H9 (cell line): Measurements from ENCODE around the gene GADD45GIP1. TPM values are rescaled to one million over a fixed set of nuclear protein-coding genes. Genes with fewer than 3 reads are reported as not detected.
A peak's percentile ranks its signal among the peaks of the same experiment; 100 is the strongest.

Experiments
- DNase-seq: peaks from one replicate; pipeline ENCODE4 v3.0.0-alpha.2; 2017
- H2AFZ ChIP-seq: one replicate; pipeline ENCODE4 v1.6.1; 2013; ENCODE audit warnings: mild to moderate bottlenecking, low read length, control low read depth, moderate library complexity
- H2AK5ac ChIP-seq: 2 replicates; pipeline ENCODE4 v1.6.1; 2013; ENCODE audit warnings: low read length, control low read depth, mixed read lengths; ENCODE audit not compliant: insufficient read length
- H2BK120ac ChIP-seq: one replicate; pipeline ENCODE4 v1.6.1; 2013; ENCODE audit warnings: low read depth, mild to moderate bottlenecking, low read length, control low read depth, inconsistent platforms; ENCODE audit not compliant: poor library complexity, severe bottlenecking
- H2BK12ac ChIP-seq: 2 replicates; pipeline ENCODE4 v1.6.1; 2013; ENCODE audit warnings: low read length, control low read depth, mixed read lengths, low read depth; ENCODE audit not compliant: insufficient read length
- H2BK15ac ChIP-seq: 2 replicates; pipeline ENCODE4 v1.6.1; 2013; ENCODE audit warnings: low read depth, low read length, control low read depth
- H2BK20ac ChIP-seq: one replicate; pipeline ENCODE4 v1.6.1; 2013; ENCODE audit warnings: low read depth, mild to moderate bottlenecking, low read length, control low read depth, inconsistent platforms; ENCODE audit not compliant: poor library complexity, severe bottlenecking
- H2BK5ac ChIP-seq: 2 replicates; pipeline ENCODE4 v1.6.1; 2013; ENCODE audit warnings: low read length, control low read depth, mixed read lengths; ENCODE audit not compliant: insufficient read length
- H3K14ac ChIP-seq: 2 replicates; pipeline ENCODE4 v1.6.1; 2013; ENCODE audit warnings: low read length, control low read depth; ENCODE audit not compliant: insufficient read depth
- H3K18ac ChIP-seq: 2 replicates; pipeline ENCODE4 v1.6.1; 2013; ENCODE audit warnings: low read depth, mild to moderate bottlenecking, mixed read lengths, low read length, control low read depth; ENCODE audit not compliant: insufficient read length
- H3K23ac ChIP-seq: 2 replicates; pipeline ENCODE4 v1.6.1; 2013; ENCODE audit warnings: low read length, control low read depth, mixed read lengths, low read depth; ENCODE audit not compliant: insufficient read length
- H3K23me2 ChIP-seq: 2 replicates; pipeline ENCODE4 v1.6.1; 2013; ENCODE audit warnings: low read depth, mild to moderate bottlenecking, mixed read lengths, low read length, control low read depth; ENCODE audit not compliant: insufficient read length, poor library complexity, severe bottlenecking
- H3K27ac ChIP-seq: 2 replicates; pipeline ENCODE4 v1.5.1; 2013; ENCODE audit warnings: low read length, control low read depth, mixed read lengths, low read depth; ENCODE audit not compliant: insufficient read length
- H3K27me3 ChIP-seq: 2 replicates; pipeline ENCODE4 v1.6.1; 2013; ENCODE audit warnings: low read length, control low read depth, inconsistent platforms; ENCODE audit not compliant: insufficient read depth
- H3K4ac ChIP-seq: 2 replicates; pipeline ENCODE4 v1.6.1; 2013; ENCODE audit warnings: low read depth, mild to moderate bottlenecking, control low read depth, inconsistent platforms, low read length, moderate library complexity
- H3K4me1 ChIP-seq: 2 replicates; pipeline ENCODE4 v1.6.1; 2013; ENCODE audit warnings: low read length, control low read depth, inconsistent platforms; ENCODE audit not compliant: insufficient read depth
- H3K4me2 ChIP-seq: 2 replicates; pipeline ENCODE4 v1.6.1; 2013; ENCODE audit warnings: low read length, control low read depth, mixed read lengths; ENCODE audit not compliant: insufficient read length, insufficient read depth
- H3K56ac ChIP-seq: 2 replicates; pipeline ENCODE4 v1.6.1; 2013; ENCODE audit warnings: low read depth, mild to moderate bottlenecking, mixed read lengths, low read length, control low read depth; ENCODE audit not compliant: insufficient read length
- H3K79me1 ChIP-seq: 2 replicates; pipeline ENCODE4 v1.6.1; 2013; ENCODE audit warnings: low read depth, mild to moderate bottlenecking, moderate library complexity, low read length, control low read depth, inconsistent platforms; ENCODE audit not compliant: insufficient read depth, poor library complexity, severe bottlenecking
- H3K79me2 ChIP-seq: 2 replicates; pipeline ENCODE4 v1.6.1; 2013; ENCODE audit warnings: low read length, control low read depth, inconsistent platforms; ENCODE audit not compliant: insufficient read depth
- H3K9ac ChIP-seq: 2 replicates; pipeline ENCODE4 v1.6.1; 2013; ENCODE audit warnings: low read length, control low read depth, mixed read lengths; ENCODE audit not compliant: insufficient read length; ENCODE audit errors: extremely low read depth
- H3K9me3 ChIP-seq: one replicate; pipeline ENCODE4 v1.6.1; 2013; ENCODE audit warnings: low read depth, low read length, inconsistent platforms; ENCODE audit not compliant: control insufficient read depth
- H3T11ph ChIP-seq: one replicate; pipeline ENCODE4 v1.6.1; 2013; ENCODE audit warnings: mild to moderate bottlenecking, low read length, control low read depth, inconsistent platforms
- H4K20me1 ChIP-seq: one replicate; pipeline ENCODE4 v1.6.1; 2013; ENCODE audit not compliant: control insufficient read depth, insufficient read length, insufficient read depth
- H4K5ac ChIP-seq: 2 replicates; pipeline ENCODE4 v1.6.1; 2013; ENCODE audit warnings: low read depth, mild to moderate bottlenecking, mixed read lengths, low read length, control low read depth; ENCODE audit not compliant: insufficient read length
- H4K8ac ChIP-seq: replicated peaks from 2 replicates; pipeline ENCODE4 v1.6.1; 2013; ENCODE audit warnings: low read length, control low read depth, mixed read lengths, low read depth; ENCODE audit not compliant: insufficient read length
- H4K91ac ChIP-seq: 2 replicates; pipeline ENCODE4 v1.6.1; 2013; ENCODE audit warnings: low read depth, mild to moderate bottlenecking, moderate library complexity, mixed read lengths, low read length, control low read depth; ENCODE audit not compliant: insufficient read length
- H3K27ac Mint-ChIP-seq, 3 experiments: 2 replicates in 2 of 3; 3 replicates in 1 of 3; pipeline ENCODE4 v1.8.0; 2020 to 2021; ENCODE audit warnings: mixed read lengths in 3 of 3, mild to moderate bottlenecking in 1 of 3, moderate library complexity in 1 of 3
- H3K27me3 Mint-ChIP-seq: 2 replicates; pipeline ENCODE4 v1.8.0; 2021; ENCODE audit warnings: low read depth, mild to moderate bottlenecking, moderate library complexity, mixed read lengths
- H3K36me3 Mint-ChIP-seq, 3 experiments: 2 replicates in 2 of 3; 3 replicates in 1 of 3; pipeline ENCODE4 v1.8.0; 2020 to 2021; ENCODE audit warnings: low read depth in 3 of 3, mixed read lengths in 3 of 3; ENCODE audit not compliant: insufficient read depth in 1 of 3
- H3K4me1 Mint-ChIP-seq, 2 experiments: 2 replicates each; pipeline ENCODE4 v1.8.0; 2020; ENCODE audit warnings: mixed read lengths in 2 of 2
- H3K4me3 Mint-ChIP-seq, 2 experiments: 2 replicates in 1 of 2; 3 replicates in 1 of 2; pipeline ENCODE4 v1.8.0; 2020 to 2021; ENCODE audit warnings: mild to moderate bottlenecking in 2 of 2, mixed read lengths in 2 of 2, moderate library complexity in 1 of 2
- H3K9me3 Mint-ChIP-seq, 2 experiments: 2 replicates in 1 of 2; 3 replicates in 1 of 2; pipeline ENCODE4 v1.8.0; 2020; ENCODE audit warnings: mild to moderate bottlenecking in 2 of 2, mixed read lengths in 2 of 2, moderate library complexity in 1 of 2
- WGBS: extraction: QIAGEN DNeasy Blood & Tissue Kit; methylation state at CpG from one replicate; pipeline ENCODE4 v1.1.7; 2013; ENCODE audit warnings: missing lambda C conversion rate, low lambda C conversion rate, mixed read lengths; ENCODE audit not compliant: insufficient read length; ENCODE audit errors: extremely low coverage; 5-methylcytosine and 5-hydroxymethylcytosine counted together
- microRNA-seq: library from miRNA; unstranded; fragments of <30 nt; microRNA quantifications from one replicate; pipeline ENCODE4, GENCODE V29; 2020; ENCODE audit warnings: borderline microRNAs expressed
- total RNA-seq: library from RNA; stranded (reverse); gene quantifications from 2 replicates; pipeline ENCODE4 v1.2.1, GENCODE V29; 2021
- TF ChIP-seq, protein P1 (sequence below): fragments of 200-600 bp; sonication (generic); conservative IDR thresholded peaks from 3 replicates; pipeline ENCODE4 v1.8.0; 2021; ENCODE audit warnings: antibody characterized with exemption, mild to moderate bottlenecking

The GADD45GIP1 gene
- total RNA-seq, 1 experiment from 2014 or later, result 44.5 TPM

DNA sequence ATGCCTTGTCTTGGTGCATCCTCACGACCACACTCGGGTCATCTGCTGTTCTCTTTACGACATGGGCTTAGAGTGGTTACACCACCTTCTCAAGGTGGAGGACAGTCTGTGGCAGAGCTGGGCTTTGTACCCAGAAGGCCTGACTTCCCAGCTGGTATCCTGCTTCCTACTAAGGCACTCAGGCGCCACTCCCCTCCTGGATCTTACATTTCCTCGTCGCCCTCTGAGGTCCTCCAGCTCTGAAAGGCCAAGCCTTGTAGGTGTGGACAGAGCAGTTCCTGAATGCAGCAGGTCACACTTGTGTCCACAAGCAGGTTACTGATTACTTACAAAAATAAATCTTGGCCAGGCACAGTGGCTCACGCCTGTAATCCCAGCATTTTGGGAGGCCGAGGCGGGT lies 49.9 kb downstream of the GADD45GIP1 start:
- TF ChIP-seq, protein P1, sequence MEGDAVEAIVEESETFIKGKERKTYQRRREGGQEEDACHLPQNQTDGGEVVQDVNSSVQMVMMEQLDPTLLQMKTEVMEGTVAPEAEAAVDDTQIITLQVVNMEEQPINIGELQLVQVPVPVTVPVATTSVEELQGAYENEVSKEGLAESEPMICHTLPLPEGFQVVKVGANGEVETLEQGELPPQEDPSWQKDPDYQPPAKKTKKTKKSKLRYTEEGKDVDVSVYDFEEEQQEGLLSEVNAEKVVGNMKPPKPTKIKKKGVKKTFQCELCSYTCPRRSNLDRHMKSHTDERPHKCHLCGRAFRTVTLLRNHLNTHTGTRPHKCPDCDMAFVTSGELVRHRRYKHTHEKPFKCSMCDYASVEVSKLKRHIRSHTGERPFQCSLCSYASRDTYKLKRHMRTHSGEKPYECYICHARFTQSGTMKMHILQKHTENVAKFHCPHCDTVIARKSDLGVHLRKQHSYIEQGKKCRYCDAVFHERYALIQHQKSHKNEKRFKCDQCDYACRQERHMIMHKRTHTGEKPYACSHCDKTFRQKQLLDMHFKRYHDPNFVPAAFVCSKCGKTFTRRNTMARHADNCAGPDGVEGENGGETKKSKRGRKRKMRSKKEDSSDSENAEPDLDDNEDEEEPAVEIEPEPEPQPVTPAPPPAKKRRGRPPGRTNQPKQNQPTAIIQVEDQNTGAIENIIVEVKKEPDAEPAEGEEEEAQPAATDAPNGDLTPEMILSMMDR, result no peak
- Histone ChIP-seq H3K9me3 (no peaks in the 10 kb centered on the region), H3K56ac (no peak overlapping the region), H3K27ac (no peak overlapping the region), H2BK12ac (no peak overlapping the region), H2AK5ac (no peak overlapping the region), H3K14ac (no peak overlapping the region), H3K4me2 (no peak overlapping the region), H4K8ac (no peak overlapping the region), H3T11ph (no peak overlapping the region), H2BK15ac (no peak overlapping the region), H3K23me2 (no peaks in the 10 kb centered on the region), H3K9ac (no peak overlapping the region), H2AFZ (no peak overlapping the region), H3K27me3 (no peaks in the 10 kb centered on the region), H3K79me2 (no peaks in the 10 kb centered on the region), H2BK120ac (no peak overlapping the region), H4K5ac (no peak overlapping the region), H3K23ac (no peak overlapping the region), H3K79me1 (no peaks in the 10 kb centered on the region), H3K4ac (no peak overlapping the region), H2BK5ac (no peak overlapping the region), H4K20me1 (no peaks in the 10 kb centered on the region), H2BK20ac (no peak overlapping the region), H3K4me1 (no peaks in the 10 kb centered on the region), H3K18ac (no peak overlapping the region), H4K91ac (no peak overlapping the region)
- Mint-ChIP-seq H3K27me3 (peaks cover 3% of the 10 kb centered on the region), H3K4me1 (peaks cover 1 to 5% of the 10 kb centered on the region in 2 experiments), H3K4me3 (no peak overlapping the region), H3K9me3 (no peaks in the 10 kb centered on the region), H3K36me3 (no peaks in the 10 kb centered on the region), H3K27ac (peak overlapping the region in 1 of 3 experiments; percentile 76; a peak in 3 of 7 replicates)
- no peak for DNase-seq
- no CpG with 5 or more reads among the region's 9 CpGs for WGBS

Small RNA genes within 50 kb of the gene (microRNA-seq; reads per million reads assigned to microRNA genes)
- gene MIR5695 (not detected), gene MIR6515 (0.70 reads per million)

Other genes starting within 250 kb of the GADD45GIP1 start
- 149 and 159 TPM in 2 replicates for gene TNPO2, start 233.3 kb downstream of the GADD45GIP1 start, total RNA-seq
- gene TRIR, start 222.5 kb downstream of the GADD45GIP1 start, total RNA-seq, result 154 and 161 TPM in 2 replicates
- gene GET3, start 219.7 kb downstream of the GADD45GIP1 start, total RNA-seq, result 81.3 and 81.6 TPM in 2 replicates
- 1.6 and 2.0 TPM in 2 replicates for gene BEST2, start 205.4 kb downstream of the GADD45GIP1 start, total RNA-seq
- 56.8 and 64.7 TPM in 2 replicates for gene HOOK2, start 181.7 kb downstream of the GADD45GIP1 start, total RNA-seq
- 15.9 and 18.0 TPM in 2 replicates for gene JUNB, start 165.7 kb downstream of the GADD45GIP1 start, total RNA-seq
- gene PRDX2, start 155.4 kb downstream of the GADD45GIP1 start, total RNA-seq, result 468 and 485 TPM in 2 replicates
- 45.8 and 48.1 TPM in 2 replicates for gene THSD8, start 155.2 kb downstream of the GADD45GIP1 start, total RNA-seq
- 79.5 and 86.0 TPM in 2 replicates for gene RNASEH2A, start 150.6 kb downstream of the GADD45GIP1 start, total RNA-seq
- 5.6 and 6.4 TPM in 2 replicates for gene RTBDN, start 122.6 kb downstream of the GADD45GIP1 start, total RNA-seq
- 11.8 and 15.1 TPM in 2 replicates for gene MAST1, start 118.7 kb downstream of the GADD45GIP1 start, total RNA-seq
- gene DNASE2, start 75.8 kb downstream of the GADD45GIP1 start, total RNA-seq, result 23.8 and 26.0 TPM in 2 replicates
- 0.37 and 0.53 TPM in 2 replicates for gene KLF1, start 70.0 kb downstream of the GADD45GIP1 start, total RNA-seq
- 53.2 and 54.4 TPM in 2 replicates for gene GCDH, start 66.1 kb downstream of the GADD45GIP1 start, total RNA-seq
- gene SYCE2, start 37.9 kb downstream of the GADD45GIP1 start, total RNA-seq, result 1.4 and 1.9 TPM in 2 replicates
- 108 and 110 TPM in 2 replicates for gene FARSA, start 23.5 kb downstream of the GADD45GIP1 start, total RNA-seq
- gene CALR, start 18.6 kb downstream of the GADD45GIP1 start, total RNA-seq, result 887 and 938 TPM in 2 replicates
- gene RAD23A, start 11.4 kb downstream of the GADD45GIP1 start, total RNA-seq, result 62.2 and 67.0 TPM in 2 replicates
- 0.11 and 0.13 TPM in 2 replicates for gene DAND5, start 12.4 kb upstream of the GADD45GIP1 start, total RNA-seq
- 0.20 and 0.31 TPM in 2 replicates for gene NFIX, start 38.3 kb upstream of the GADD45GIP1 start, total RNA-seq
- 0.63 and 0.86 TPM in 2 replicates for gene LYL1, start 145.6 kb upstream of the GADD45GIP1 start, total RNA-seq
- 92.8 and 95.7 TPM in 2 replicates for gene TRMT1, start 159.5 kb upstream of the GADD45GIP1 start, total RNA-seq
- 198 and 210 TPM in 2 replicates for gene NACC1, start 161.0 kb upstream of the GADD45GIP1 start, total RNA-seq
- 39.4 and 40.5 TPM in 2 replicates for gene STX10, start 193.2 kb upstream of the GADD45GIP1 start, total RNA-seq
- gene IER2, start 193.2 kb upstream of the GADD45GIP1 start, total RNA-seq, result 160 and 165 TPM in 2 replicates